Cardiac atrium fibroblast (primary cell): Measurements from ENCODE around the gene KLF7. TPM values are rescaled to one million over a fixed set of nuclear protein-coding genes. Genes with fewer than 3 reads are reported as not detected.

Experiments used
- total RNA-seq: library from RNA; depleted of rRNA; stranded (reverse); fragments of >200 nt; gene quantifications from 2 replicates; pipeline ENCODE4 v1.2.3, GENCODE V29; 2015

KLF7 gene
- total RNA-seq: 24.5 and 27.8 TPM in 2 replicates

DNA sequence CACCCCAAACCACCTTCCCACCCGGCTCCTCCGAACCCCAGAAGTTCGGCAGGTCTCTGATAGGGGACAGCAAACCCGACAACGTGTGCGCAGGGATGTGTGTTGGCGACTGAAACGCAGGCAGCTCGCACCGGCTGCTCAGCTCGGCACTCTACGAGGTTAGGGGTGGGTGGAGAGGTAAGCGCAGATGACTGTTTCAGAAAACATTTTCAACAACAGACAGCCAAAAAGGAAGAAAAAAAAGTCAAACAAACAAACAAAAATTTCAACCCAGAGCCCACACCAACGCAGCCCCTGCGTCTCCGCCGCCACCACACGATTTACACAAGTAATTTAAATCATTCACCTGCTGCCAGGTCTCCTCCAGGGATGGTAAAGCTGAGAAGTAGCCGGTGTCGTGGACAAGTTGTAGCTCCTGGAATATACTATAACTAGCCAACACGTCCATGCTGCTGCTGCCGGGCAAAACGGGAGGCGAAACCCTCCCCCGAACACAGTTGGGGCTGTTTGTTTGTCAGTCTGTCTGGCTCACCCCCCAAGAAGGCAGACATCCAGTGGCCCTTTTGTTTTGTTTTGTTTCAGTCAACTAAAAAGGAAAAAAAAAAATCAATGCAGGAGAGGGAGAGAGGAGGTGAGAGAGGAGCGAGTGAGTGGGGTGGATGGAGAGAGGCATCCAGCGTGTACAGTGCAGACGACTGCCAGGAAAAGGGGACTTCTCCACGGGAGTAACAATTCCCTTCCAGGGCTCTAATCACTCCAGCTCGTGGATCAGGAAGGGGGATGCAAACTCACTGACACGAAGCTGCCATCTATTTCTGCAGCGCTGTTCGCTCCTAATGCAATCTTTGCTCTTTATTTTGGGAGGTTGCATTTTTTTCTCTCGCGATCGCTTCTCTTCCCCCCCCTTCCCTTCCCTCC lies at the start of gene KLF7:
TSS of gene KLF7 (minus strand) at position 828 of the 918 bp plus-strand sequence. CDS start at position 448, 380 bp downstream.

Other genes starting within 250 kb of the KLF7 start
- not detected in 2 replicates for gene CPO, start 226.4 kb downstream of the KLF7 start, total RNA-seq